ENCODE results near the gene IL6R.
"Not testable (repeated sequence)": the region's sequence is repeated elsewhere in the genome, so short reads cannot be mapped to it uniquely, and the experiment has no call there.

Gene IL6R

GRCh38 chr1:154407198-154408091, 2.3 kb downstream of the IL6R start:
- peak; percentile 71 for DNase-seq

- no peak for DNase-seq
These were observed 3.1 kb downstream of the IL6R start for GRCh38 chr1:154408174-154408777.

- DNase-seq: no peak
These were observed 5.2 kb downstream of the IL6R start for GRCh38 chr1:154410185-154410827.

- no peak for DNase-seq
These were observed 6.4 kb downstream of the IL6R start for GRCh38 chr1:154411525-154411924.

DNA sequence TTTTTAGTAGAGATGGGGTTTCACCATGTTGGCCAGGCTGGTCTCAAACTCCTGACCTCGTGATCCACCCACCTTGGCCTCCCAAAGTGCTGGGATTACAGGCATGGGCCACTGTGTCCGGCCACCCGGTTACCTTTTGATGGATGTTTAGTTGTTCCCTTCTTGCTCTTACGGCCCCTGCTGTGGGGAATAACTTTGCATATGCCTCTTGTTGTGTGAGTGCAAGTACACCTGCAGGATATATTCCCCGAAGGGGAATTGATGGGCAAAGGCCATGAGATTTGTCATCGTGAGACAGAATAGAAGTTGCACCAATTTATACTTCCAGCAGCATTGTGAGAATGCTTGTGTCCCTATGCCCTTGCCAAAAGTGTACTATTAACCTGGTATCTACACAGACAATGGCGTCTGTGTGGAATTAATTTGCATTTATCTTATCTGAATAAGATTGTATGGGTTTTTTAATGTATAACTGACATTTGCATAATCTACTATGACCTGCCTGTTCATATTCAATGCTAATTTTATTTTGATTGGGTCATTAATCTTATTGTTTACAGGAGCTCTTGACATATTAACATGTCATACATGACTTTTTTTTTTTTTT, 8.1 kb downstream of the IL6R start:
- DNase-seq: no peak

- DNase-seq: no peak
These were observed 9.5 kb downstream of the IL6R start for GRCh38 chr1:154414606-154415005.

GRCh38 chr1:154416471-154417337, 11.6 kb downstream of the IL6R start:
- no peak for DNase-seq

- DNase-seq: no peak
These were observed 12.1 kb downstream of the IL6R start for GRCh38 chr1:154417338-154417608.

DNA sequence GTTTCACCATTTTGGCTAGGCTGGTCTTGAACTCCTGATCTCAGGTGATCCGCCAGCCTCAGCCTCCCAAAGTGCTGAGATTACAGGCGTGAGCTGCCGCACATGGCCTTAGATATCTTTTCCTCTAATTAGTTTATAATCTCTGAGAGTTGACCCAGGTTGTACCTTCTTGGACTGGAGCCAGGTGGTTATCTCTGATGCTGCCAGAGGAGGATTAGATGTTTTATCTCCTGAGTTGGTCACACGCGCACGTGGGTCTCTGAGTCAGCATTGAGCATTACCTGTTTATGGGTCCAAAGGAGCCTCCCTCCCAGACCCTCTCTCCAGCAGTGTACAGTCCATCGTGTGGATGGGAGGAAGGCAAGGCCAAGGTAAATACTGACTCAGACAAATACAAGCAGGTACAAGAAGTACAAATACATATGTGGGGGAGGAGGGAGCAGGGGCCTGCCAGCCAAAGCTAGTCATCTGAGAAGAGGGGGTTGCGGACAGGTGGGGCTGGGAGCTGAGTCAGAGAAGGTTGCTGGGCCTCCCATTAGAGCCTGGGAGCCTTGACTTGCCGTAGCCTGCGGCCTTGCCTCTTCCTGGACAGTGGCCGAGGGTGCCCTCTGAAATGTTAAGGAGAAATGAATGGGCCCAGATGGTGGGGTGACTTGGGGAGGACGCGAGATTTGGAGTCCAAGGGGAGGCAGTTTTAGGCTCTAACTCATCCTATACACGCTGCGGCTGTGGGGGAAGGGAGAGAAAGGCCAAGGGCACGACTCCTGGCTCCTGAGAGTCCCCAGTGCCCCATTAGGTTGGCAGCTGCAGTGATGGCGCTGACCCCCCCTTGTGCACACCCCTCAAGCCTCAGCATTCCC, 13.1 kb downstream of the IL6R start:
- no peak for DNase-seq

DNA sequence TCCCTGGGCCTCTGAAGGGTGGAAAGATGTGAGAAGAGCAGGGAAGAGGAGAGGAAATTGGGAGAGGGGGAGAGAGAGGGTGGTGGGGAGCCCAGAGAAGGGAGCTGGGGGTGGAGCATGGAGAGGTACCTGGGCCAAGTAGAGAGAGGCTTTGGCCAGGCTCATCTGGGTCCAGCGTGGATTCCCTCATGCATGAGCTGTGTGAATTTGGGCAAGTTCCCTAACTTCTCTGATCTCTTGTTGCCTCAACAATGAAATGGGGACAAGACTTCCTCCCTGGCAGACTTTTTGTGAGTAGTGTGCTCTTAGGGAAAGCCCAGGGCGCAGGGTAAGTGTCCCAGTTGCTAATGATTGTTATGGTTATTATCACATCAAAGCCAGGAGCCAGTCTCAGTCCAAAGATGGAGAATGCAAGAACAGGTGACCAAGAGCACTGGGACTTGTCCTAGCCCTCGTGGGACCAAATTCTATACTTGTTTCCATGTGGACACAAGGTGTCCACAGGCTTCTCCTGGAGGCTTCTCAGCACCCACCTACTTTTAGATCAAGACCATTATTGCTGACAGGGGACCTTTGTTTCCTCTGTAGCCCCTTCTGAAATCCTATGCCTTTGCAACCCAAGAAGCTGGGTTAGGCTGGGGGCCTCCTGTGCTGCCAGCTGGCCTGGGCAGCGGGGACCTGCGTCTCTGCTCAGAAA, 13.9 kb downstream of the IL6R start:
- DNase-seq: no peak

- peak; percentile 61 for DNase-seq
These were observed 14.8 kb downstream of the IL6R start for GRCh38 chr1:154419620-154420571.

DNA sequence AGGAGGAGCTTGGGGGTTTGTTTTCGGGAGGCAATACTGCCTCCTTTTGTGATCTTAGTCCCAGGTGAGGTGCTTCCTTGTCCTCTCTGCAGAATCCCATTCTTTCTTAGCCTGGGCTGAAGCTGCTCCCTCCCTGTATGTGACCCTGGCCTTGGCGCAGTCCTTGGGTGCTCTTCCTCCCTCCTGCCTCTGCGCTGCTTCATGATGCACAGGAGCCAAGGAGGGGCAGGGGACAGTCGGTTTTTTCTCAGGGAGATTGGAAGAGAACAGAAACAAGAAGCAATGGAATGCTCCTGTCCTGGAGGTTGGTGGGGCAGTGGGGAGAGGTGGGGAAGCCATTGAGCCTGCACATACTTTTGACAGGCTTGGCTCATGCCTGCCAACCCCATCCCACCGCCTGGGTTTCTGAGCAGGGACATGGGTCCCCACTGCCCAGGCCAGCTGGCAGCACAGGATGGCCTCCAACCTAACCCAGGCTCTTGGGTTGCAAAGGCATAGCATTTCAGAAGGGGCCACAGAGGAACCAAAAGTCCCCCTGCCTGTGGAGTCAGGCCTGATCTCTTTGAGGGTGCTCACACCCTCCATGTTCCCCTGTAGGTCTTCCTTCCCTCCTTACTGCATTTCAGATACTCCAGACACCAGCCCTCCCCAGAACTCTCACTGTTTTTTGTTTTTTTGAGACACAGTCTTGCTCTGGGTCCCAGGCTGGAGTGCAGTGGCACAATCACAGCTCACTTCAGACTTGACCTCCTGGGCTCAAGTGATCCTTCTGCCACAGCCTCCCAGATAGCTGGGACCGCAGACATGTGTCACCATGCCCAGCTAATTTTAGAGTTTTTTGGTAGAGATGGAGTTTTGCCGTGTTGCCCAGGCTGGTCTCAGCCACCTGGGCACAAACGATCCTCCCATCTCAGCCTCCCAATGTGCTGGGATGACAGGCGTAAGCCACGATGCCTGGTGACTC, 16.1 kb downstream of the IL6R start:
- no peak for DNase-seq

- DNase-seq: not testable (repeated sequence)
These were observed 16.9 kb downstream of the IL6R start for GRCh38 chr1:154422049-154422448.

DNA sequence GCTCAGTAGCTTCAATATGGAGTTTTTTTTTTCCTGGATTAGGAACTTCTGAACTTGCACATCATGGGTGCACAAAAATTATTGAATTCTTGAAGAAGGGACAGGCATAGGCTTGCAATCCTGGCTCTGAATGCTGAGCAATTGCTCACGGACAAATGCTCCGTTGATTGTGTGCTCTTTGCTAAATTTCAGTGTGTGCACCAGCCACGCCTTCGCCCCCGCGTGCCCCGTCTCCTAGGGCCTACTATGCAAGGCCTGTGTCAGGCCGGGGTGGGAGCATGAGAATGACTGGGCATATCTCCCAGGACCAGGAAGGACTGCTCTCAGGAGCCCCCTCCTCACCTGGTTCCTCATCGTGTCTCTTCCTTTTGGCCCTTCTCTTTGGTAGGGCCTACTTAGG, 17.4 kb downstream of the IL6R start:
- DNase-seq: no peak

DNA sequence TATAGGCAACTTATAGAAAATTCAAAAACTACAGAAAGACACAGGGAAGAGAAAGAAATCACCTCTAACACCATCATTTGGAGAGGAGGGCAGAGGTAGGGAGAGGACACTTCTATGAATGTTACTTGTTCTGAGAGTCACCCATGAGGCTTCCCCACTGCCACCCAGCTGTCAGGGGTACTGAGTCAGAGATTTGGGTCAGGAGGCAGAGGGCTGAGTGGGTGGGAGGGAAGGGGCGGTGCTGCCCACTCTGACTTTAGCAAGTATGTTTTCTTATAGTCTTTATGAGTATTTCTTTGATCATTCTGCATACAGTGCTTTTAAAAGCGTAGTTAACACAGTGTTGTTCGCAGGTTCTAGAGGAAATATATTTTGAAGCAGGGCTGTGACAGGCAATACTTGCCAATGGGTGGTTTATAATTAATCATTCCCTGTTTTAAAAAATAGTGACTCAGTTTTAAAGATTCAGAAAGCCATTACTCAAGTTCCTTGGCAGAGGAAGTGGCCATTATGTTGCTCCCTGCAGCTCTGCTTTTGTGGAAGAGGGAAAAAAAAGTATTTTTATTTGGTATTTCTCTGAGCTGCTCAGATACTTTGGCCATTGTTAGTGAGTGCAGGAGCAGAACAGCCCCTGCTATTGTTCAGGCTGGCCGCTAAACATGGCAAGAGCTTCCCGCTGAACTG, 18.3 kb downstream of the IL6R start:
- DNase-seq: peak; percentile 48

- no peak for DNase-seq
These were observed 18.8 kb downstream of the IL6R start for GRCh38 chr1:154423988-154424326.

- no peak for DNase-seq
These were observed 20.0 kb downstream of the IL6R start for GRCh38 chr1:154425172-154425571.
